22Rv1 (cell line): ENCODE results near the gene PSMD5.
A peak's percentile ranks its signal among the peaks of the same experiment; 100 is the strongest.

Experiments
- H3K27ac ChIP-seq: fragments of 450-650 bp; 2 replicates; pipeline ENCODE4 v1.5.1; 2017
- ZFX ChIP-seq: fragments of 450-650 bp; IDR thresholded peaks from 2 replicates; pipeline ENCODE4 v1.6.1; 2017; ENCODE audit warnings: antibody characterized with exemption, borderline replicate concordance
- TF ChIP-seq, protein P1 (sequence below): fragments of 450-650 bp; IDR thresholded peaks from 2 replicates; pipeline ENCODE4 v1.5.1; 2017; ENCODE audit warnings: mild to moderate bottlenecking

The PSMD5 gene

DNA sequence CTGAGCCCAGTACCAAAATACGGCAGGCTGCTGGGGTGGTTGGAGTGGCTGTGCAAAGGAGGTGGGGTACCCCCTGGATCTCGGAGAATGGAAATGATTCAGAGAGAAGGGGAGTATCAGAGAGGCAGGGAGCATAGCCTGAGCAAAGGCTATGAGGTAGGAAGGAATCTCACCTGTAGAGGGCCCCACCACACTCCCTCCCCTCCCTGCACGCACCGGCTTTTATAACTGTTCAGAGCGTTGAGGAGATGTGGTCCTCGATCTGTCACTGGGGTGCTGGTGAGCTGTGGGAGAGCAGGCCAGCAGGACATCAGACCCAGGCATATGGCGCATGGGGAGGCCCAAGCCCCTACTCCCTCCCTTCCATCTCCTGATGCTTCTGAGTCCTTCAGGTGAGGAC, 21.1 kb upstream of the PSMD5 start:
- no peak for TF ChIP-seq ZFX
- TF ChIP-seq, protein P1, sequence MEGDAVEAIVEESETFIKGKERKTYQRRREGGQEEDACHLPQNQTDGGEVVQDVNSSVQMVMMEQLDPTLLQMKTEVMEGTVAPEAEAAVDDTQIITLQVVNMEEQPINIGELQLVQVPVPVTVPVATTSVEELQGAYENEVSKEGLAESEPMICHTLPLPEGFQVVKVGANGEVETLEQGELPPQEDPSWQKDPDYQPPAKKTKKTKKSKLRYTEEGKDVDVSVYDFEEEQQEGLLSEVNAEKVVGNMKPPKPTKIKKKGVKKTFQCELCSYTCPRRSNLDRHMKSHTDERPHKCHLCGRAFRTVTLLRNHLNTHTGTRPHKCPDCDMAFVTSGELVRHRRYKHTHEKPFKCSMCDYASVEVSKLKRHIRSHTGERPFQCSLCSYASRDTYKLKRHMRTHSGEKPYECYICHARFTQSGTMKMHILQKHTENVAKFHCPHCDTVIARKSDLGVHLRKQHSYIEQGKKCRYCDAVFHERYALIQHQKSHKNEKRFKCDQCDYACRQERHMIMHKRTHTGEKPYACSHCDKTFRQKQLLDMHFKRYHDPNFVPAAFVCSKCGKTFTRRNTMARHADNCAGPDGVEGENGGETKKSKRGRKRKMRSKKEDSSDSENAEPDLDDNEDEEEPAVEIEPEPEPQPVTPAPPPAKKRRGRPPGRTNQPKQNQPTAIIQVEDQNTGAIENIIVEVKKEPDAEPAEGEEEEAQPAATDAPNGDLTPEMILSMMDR, result 0 out of 2 replicates have a peak, but pooled peaks have one; percentile 4
- no peak overlapping the region for H3K27ac ChIP-seq

DNA sequence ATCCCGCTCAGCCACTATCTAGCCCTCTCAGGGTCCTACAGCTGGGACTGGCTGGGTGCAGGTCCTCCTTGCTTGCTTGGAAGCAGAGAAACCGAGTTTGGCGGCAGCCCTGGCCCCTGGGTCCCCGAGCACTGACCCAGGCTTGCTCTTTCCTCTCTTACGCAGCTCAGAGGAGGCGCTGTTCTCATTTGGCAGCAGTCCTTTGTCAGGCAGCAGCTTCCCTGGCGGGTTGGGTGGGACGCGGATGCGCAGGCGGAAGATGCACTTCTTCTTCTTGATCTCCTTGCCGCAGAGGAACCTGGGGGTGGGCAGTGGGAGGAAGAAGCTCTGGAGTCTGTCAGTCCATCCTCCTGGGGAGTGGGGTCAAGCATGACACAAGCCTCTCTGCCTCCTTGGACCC, 19.7 kb upstream of the PSMD5 start:
- no peak overlapping the region for H3K27ac ChIP-seq
- TF ChIP-seq ZFX, result no peak
- TF ChIP-seq, protein P1, result no peak

DNA sequence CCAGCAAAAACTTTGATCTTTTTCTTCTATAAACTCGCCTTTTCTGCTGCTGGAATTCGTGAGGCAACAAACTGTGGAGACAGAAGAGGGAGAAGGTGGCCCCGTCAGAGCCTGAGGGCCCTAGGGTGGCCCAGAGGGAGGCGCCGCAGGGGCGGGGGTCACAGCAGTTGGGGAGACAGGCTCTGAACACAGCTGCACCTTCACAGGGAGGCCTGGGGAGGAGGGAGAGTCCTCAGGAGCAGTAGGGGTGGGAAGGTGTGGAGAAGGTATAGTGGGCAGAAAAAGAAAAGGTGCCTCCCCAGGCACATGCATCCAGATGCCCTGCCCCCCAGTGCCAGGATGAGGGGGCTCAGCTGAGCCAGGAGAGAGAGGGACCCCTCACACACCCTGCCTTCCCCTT, 19.2 kb upstream of the PSMD5 start:
- TF ChIP-seq, protein P1, result no peak
- no peak for TF ChIP-seq ZFX

DNA sequence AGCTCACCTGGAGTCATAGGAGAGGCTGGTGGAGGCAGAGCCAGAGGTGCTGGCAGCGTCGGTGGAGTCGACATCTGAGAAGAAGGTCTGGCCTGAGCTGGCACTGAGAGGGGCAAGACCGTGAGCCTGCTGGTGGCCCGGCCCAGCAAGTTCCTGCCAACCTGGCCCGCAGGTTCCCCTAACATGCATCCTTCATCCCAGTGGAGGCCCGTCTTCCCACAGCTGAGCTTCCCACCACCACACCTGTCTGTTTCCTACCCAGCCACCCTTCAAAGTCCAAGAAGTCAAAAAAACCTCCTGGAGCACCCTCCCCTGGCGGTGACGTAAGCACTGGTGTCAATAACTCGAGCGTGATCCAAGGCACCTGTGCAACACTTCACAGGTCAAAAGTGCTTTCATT, 17.4 kb upstream of the PSMD5 start:
- TF ChIP-seq, protein P1, result no peak
- no peak for TF ChIP-seq ZFX
- H3K27ac ChIP-seq, result no peak overlapping the region

More for the DNA sequence above, 19.2 kb upstream of the PSMD5 start:
- H3K27ac ChIP-seq, result no peak overlapping the region

DNA sequence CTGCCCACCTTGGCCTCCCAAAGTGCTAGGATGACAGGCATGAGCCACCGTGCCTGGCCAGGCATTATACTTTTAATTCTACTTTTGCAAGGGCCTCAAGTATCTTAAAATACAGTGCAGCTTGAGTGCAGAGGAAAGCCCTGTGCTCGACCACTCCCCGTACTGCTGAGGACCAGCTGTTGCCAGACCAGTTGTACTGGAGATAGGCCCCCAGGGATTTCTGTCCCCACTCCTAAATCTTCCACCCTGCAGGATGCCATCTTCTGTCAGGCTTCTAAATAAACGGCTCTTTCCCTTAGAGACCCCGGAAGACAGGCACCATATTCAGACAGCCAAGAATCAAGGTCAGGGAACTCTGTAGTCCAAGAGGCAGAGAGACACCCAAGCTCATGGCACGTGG, 16.6 kb upstream of the PSMD5 start:
- TF ChIP-seq ZFX, result no peak
- H3K27ac ChIP-seq, result no peak overlapping the region

DNA sequence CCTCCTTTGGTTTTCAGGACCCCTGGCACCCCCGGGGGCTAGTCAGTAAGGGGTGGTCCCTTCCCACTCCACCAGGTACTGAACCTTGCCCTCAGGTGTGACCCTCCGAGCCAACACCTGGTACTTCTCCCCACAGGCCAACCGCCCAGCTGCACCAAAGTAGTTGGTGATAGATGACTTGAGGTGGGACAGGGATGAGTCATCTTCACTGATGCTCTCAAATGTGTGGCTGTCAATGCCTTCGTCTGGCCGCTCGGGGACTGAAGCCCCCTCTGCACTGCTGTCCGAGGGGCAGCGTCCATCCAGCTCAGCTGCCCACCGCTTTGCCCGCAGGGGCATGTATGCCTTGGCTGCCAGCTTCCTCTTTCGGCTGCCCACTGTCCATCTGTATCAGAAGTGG, 15.2 kb upstream of the PSMD5 start:
- TF ChIP-seq ZFX, result no peak
- TF ChIP-seq, protein P1, result no peak
- no peak overlapping the region for H3K27ac ChIP-seq

DNA sequence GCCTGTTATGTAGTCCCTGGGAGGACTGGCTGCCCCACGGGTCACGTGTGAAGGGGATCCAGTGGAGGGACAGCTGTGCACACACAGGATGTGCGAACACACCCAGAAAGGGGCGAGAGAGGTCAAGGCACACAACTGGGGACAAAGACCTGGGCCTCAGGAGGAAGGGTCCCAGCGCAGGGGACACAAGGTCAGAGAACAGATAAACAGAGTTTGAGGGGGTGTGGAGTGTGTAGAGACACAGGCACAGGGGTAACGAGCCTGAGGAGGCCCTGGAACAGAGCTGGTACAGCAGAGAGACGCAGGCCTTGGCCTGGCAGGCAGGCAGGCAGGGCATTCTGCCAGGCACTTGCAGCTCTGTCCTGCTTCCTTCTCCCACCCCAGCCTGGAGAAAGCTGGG, 14.8 kb upstream of the PSMD5 start:
- TF ChIP-seq, protein P1, result no peak
- TF ChIP-seq ZFX, result no peak
- H3K27ac ChIP-seq, result no peak overlapping the region

DNA sequence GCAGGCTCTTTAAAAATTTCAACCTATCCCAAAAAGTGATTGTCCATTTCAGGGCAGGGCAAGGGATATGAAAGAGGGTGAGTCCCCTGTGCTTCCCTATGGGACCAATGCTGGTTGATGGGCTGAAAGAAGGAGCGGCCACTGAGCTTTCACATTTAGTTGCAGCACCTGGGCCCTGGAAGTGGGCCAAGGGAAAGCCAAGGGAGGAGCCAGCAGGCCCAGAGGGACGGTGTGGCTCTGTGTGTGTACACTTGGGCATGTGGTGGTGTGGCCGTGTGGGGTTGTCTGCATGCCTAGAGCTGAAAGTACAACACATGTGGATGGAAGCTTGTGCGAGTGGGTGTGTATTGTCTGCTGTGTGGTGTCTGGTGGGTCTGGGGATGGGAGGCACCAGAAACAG, 14.0 kb upstream of the PSMD5 start:
- TF ChIP-seq, protein P1, result no peak
- TF ChIP-seq ZFX, result no peak
- H3K27ac ChIP-seq, result no peak overlapping the region
